HepG2 (cell line): ENCODE measurements around the gene DPP6. TPM values are rescaled to one million over a fixed set of nuclear protein-coding genes. Genes with fewer than 3 reads are reported as not detected.

Experiments
- ATAC-seq: fragments of 200-7000 bp; cut with Tn5 transposase; 3 replicates; pipeline ENCODE4 v1.9.1; 2020; ENCODE audit warnings: mild to moderate bottlenecking, moderate library complexity
- BruUV-seq: library from RNA; stranded (reverse); fragments of 400-500 nt; replicated peaks from 2 replicates; lab custom pipeline; 2021; lab: Mats Ljungman, UMichigan
- CTCF ChIA-PET: fragments of 300-600 bp; formaldehyde crosslinking; extraction: SDS; loops from one replicate; lab custom pipeline; 2021; ENCODE audit warnings: low total read pairs, inconsistent platforms, low intra/inter-chr PET ratio; lab: Yijun Ruan, JAX
- POLR2A ChIA-PET: fragments of 350-600 bp; sonication (Branson Sonifier 250); formaldehyde crosslinking; loops from one replicate; lab custom pipeline; 2020; ENCODE audit warnings: antibody characterized with exemption, inconsistent platforms; lab: Yijun Ruan, JAX
- DNase-seq: peaks from one replicate; pipeline ENCODE4 v3.0.0-alpha.2; 2015; ENCODE audit warnings: low spot score
- FAIRE-seq: peaks from 3 replicates; lab custom pipeline; 2011; peaks lifted over from hg19 to GRCh38; lab: Jason Lieb, UNC
- H2AFZ ChIP-seq: one replicate; pipeline ENCODE4 v1.6.1; 2011; ENCODE audit warnings: low read length, inconsistent platforms
- H3K27ac ChIP-seq: fragments of 300-600 bp; 3 replicates; pipeline ENCODE4 v1.8.0; 2011; ENCODE audit warnings: mixed run types, mild to moderate bottlenecking, mixed read lengths, low read length, inconsistent platforms; ENCODE audit not compliant: insufficient read depth; ENCODE audit errors: extremely low read length
- H3K27me3 ChIP-seq, 2 experiments: fragments of 200-600 bp in 1 of 2; 2 replicates in 1 of 2; 3 replicates in 1 of 2; pipeline versions ENCODE4 v1.6.0 to v1.8.0; 2011; ENCODE audit warnings: low read length in 2 of 2, mild to moderate bottlenecking in 2 of 2, moderate library complexity in 2 of 2, inconsistent platforms in 1 of 2; ENCODE audit not compliant: insufficient read depth in 2 of 2, control insufficient read depth in 1 of 2
- H3K36me3 ChIP-seq, 2 experiments: fragments of 200-600 bp in 1 of 2; replicated peaks in 1 of 2; 2 replicates in 1 of 2; 3 replicates in 1 of 2; pipeline versions ENCODE4 v1.5.1 to v1.8.0; 2011; ENCODE audit warnings: low read length in 2 of 2, inconsistent platforms in 1 of 2; ENCODE audit not compliant: insufficient read depth in 2 of 2, control insufficient read depth in 1 of 2
- H3K4me1 ChIP-seq: 2 replicates; pipeline ENCODE4 v1.5.1; 2012; ENCODE audit warnings: low read length, inconsistent platforms; ENCODE audit not compliant: insufficient read depth
- H3K4me2 ChIP-seq: 2 replicates; pipeline ENCODE4 v1.6.0; 2011; ENCODE audit warnings: low read depth, low read length, inconsistent platforms
- H3K4me3 ChIP-seq, 3 experiments: fragments of 200-600 bp in 1 of 3; sonication (generic), shearing (Covaris generic) in 1 of 3; replicated peaks in 1 of 3; 2 replicates each; pipeline ENCODE4 v1.5.1; 2011 to 2016; ENCODE audit warnings: low read length in 3 of 3, inconsistent platforms in 2 of 3, low read depth in 2 of 3, mild to moderate bottlenecking in 2 of 3, control low read depth in 1 of 3, mixed read lengths in 1 of 3; ENCODE audit not compliant: insufficient read depth in 1 of 3
- H3K79me2 ChIP-seq: one replicate; pipeline ENCODE4 v1.6.1; 2011; ENCODE audit warnings: low read length, inconsistent platforms; ENCODE audit not compliant: insufficient read depth
- H3K9ac ChIP-seq: 2 replicates; pipeline ENCODE4 v1.6.0; 2011; ENCODE audit warnings: mild to moderate bottlenecking, low read depth, low read length, inconsistent platforms; ENCODE audit not compliant: insufficient read depth
- H3K9me3 ChIP-seq: 2 replicates; pipeline ENCODE4 v1.5.1; 2012; ENCODE audit warnings: mild to moderate bottlenecking, low read length
- H4K20me1 ChIP-seq: 2 replicates; pipeline ENCODE4 v1.6.0; 2011; ENCODE audit warnings: inconsistent platforms, mild to moderate bottlenecking, low read length, moderate library complexity; ENCODE audit not compliant: insufficient read depth
- BCL3 ChIP-seq: sonication (generic); formaldehyde crosslinking; IDR thresholded peaks from 2 replicates; pipeline ENCODE4 v1.5.1; 2020; ENCODE audit warnings: mild to moderate bottlenecking, missing genetic modification reagents, moderate library complexity
- EEA1 ChIP-seq: sonication (generic); formaldehyde crosslinking; IDR thresholded peaks from 2 replicates; pipeline ENCODE4 v1.5.1; 2020; ENCODE audit warnings: mild to moderate bottlenecking, missing genetic modification reagents, borderline replicate concordance
- GZF1 ChIP-seq: sonication (generic); formaldehyde crosslinking; IDR thresholded peaks from 2 replicates; pipeline ENCODE4 v1.5.1; 2020; ENCODE audit warnings: mild to moderate bottlenecking, missing genetic modification reagents
- TOE1 ChIP-seq: sonication (generic); formaldehyde crosslinking; IDR thresholded peaks from 2 replicates; pipeline ENCODE4 v1.4.0; 2020; ENCODE audit warnings: mild to moderate bottlenecking, missing genetic modification reagents
- ZFP36 ChIP-seq: fragments of 150-350 bp; IDR thresholded peaks from 2 replicates; pipeline ENCODE4 v1.6.1; 2018; ENCODE audit warnings: borderline replicate concordance, low read length, low read depth; ENCODE audit not compliant: partially characterized antibody
- ZNF782 ChIP-seq: sonication (generic); formaldehyde crosslinking; IDR thresholded peaks from 2 replicates; pipeline ENCODE4 v1.4.0; 2020; ENCODE audit warnings: missing genetic modification reagents, mild to moderate bottlenecking, borderline replicate concordance
- WGBS: methylation state at CpG from one replicate; pipeline ENCODE4 v1.1.6; 2017; ENCODE audit warnings: low lambda C conversion rate; 5-methylcytosine and 5-hydroxymethylcytosine counted together
- in situ Hi-C: cut with HindIII; loops from 2 replicates; pipeline ENCODE4 v1.10.0; 2017; ENCODE audit warnings: low pct_unique_long_range_greater_than_20kb; ENCODE audit not compliant: extremely low pct_ligation_motif_present
- intact Hi-C: fragments of 100-400 bp; cut with micrococcal nuclease; formaldehyde crosslinking; loops from one replicate; pipeline ENCODE4 v1.10.0; 2022; ENCODE audit not compliant: unreplicated experiment
- polyA plus RNA-seq, 8 experiments: library from polyadenylated mRNA; depleted of rRNA in 3 of 8; stranded (reverse) in 7 of 8; unstranded in 1 of 8; fragments of >200 nt; fragmentation: Illumina TruSeq in 4 of 8; extraction: Trizol in 4 of 8; gene quantifications; 2 replicates each; pipeline versions ENCODE4 v1.2.1 to v1.2.3, GENCODE V29; 2011 to 2016; ENCODE audit warnings: low read depth in 4 of 8, missing spikeins in 1 of 8, mixed read lengths in 1 of 8; ENCODE audit not compliant: insufficient read depth in 1 of 8
- total RNA-seq, 5 experiments: library from RNA; depleted of rRNA; stranded (reverse); fragments of >200 nt; fragmentation: Illumina TruSeq; extraction: Trizol; gene quantifications; 2 replicates each; pipeline ENCODE4 v1.2.3, GENCODE V29; 2016; ENCODE audit warnings: low read depth in 1 of 5
- TF ChIP-seq, protein P1 (sequence below): IDR thresholded peaks from 2 replicates; pipeline ENCODE4 v1.6.1; 2016; ENCODE audit warnings: mild to moderate bottlenecking, missing biosample characterization, missing genetic modification reagents
- TF ChIP-seq, protein P2 (sequence below): sonication (generic); formaldehyde crosslinking; IDR thresholded peaks from 2 replicates; pipeline ENCODE4 v1.4.0; 2020; ENCODE audit warnings: missing genetic modification reagents, mild to moderate bottlenecking, borderline replicate concordance

DPP6 gene
- total and polyA plus RNA-seq, 2 of the 13 experiments (the other 11 are each of a cell fraction or from before 2014, with no cell fraction given), result not detected

DNA sequence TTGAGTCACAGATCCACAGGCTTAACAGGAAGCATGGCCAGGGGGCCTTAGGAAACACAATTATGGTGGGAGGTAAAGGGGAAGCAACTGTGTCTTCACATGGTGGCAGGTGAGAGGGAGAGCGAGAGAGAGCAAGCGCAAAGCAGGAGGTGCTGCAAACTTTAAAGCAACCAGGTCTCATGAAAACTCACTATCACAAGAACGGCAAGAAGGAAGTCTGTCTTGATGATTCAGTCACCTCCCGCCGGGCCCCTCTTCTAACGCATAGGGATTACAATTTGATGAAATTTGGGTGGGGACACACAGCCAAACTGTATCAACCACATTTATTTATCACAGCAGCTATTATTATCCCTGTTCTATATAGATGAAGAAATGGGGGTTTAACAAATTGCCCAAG is 201.6 kb downstream of the DPP6 start:
- DNase-seq (no peak), ATAC-seq (no peak), FAIRE-seq (no peak)
- Histone ChIP-seq H3K36me3 (no peaks in the 10 kb centered on the region), H3K4me2 (no peak overlapping the region), H3K9ac (no peak overlapping the region), H3K9me3 (no peaks in the 10 kb centered on the region), H3K27me3 (peaks cover 0 to 5% of the 10 kb centered on the region in 2 experiments; a peak in 2 of 5 replicates), H3K4me3 (no peak overlapping the region), H4K20me1 (no peaks in the 10 kb centered on the region)
- no TSS peak for BruUV-seq
- POLR2A ChIA-PET, result no interaction called here
- TF ChIP-seq ZFP36 (no peak), TOE1 (no peak), GZF1 (CRISPR knock-in tag) (no peak)
- TF ChIP-seq, protein P1, sequence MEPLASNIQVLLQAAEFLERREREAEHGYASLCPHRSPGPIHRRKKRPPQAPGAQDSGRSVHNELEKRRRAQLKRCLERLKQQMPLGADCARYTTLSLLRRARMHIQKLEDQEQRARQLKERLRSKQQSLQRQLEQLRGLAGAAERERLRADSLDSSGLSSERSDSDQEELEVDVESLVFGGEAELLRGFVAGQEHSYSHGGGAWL (CRISPR knock-in tag), result no peak
- TF ChIP-seq, all 625 proteins: peak for 0
- WGBS, result 14% methylated on average over 6 of the region's 6 CpGs
- intact Hi-C loops, result no loop called here
- Histone ChIP-seq H2AFZ (no peak overlapping the region), H3K79me2 (no peaks in the 10 kb centered on the region), H3K27ac (no peak overlapping the region), H3K4me1 (no peaks in the 10 kb centered on the region)
- in situ Hi-C loops, result no loop called here
- CTCF ChIA-PET, result no interaction called here

- no peak for ATAC-seq
- Histone ChIP-seq H3K4me3 (no peak overlapping the region), H3K36me3 (no peaks in the 10 kb centered on the region), H3K79me2 (no peaks in the 10 kb centered on the region), H3K4me2 (no peak overlapping the region), H4K20me1 (no peaks in the 10 kb centered on the region), H3K27me3 (peaks cover 0 to 5% of the 10 kb centered on the region in 2 experiments; a peak in 2 of 5 replicates), H2AFZ (no peak overlapping the region), H3K9ac (no peak overlapping the region), H3K9me3 (no peaks in the 10 kb centered on the region)
- DNase-seq, result no peak
- POLR2A ChIA-PET, result no interaction called here
- CTCF ChIA-PET, result no interaction called here
- FAIRE-seq, result no peak
- in situ Hi-C loops (no loop called here), intact Hi-C loops (no loop called here)
- 1% methylated on average over 7 of the region's 7 CpGs for WGBS
- TF ChIP-seq BCL3 (CRISPR knock-in tag), result no peak
- TF ChIP-seq EEA1 (CRISPR knock-in tag), result no peak
- TF ChIP-seq ZNF782 (CRISPR knock-in tag), result no peak
- TF ChIP-seq, protein P2, sequence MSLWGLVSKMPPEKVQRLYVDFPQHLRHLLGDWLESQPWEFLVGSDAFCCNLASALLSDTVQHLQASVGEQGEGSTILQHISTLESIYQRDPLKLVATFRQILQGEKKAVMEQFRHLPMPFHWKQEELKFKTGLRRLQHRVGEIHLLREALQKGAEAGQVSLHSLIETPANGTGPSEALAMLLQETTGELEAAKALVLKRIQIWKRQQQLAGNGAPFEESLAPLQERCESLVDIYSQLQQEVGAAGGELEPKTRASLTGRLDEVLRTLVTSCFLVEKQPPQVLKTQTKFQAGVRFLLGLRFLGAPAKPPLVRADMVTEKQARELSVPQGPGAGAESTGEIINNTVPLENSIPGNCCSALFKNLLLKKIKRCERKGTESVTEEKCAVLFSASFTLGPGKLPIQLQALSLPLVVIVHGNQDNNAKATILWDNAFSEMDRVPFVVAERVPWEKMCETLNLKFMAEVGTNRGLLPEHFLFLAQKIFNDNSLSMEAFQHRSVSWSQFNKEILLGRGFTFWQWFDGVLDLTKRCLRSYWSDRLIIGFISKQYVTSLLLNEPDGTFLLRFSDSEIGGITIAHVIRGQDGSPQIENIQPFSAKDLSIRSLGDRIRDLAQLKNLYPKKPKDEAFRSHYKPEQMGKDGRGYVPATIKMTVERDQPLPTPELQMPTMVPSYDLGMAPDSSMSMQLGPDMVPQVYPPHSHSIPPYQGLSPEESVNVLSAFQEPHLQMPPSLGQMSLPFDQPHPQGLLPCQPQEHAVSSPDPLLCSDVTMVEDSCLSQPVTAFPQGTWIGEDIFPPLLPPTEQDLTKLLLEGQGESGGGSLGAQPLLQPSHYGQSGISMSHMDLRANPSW (CRISPR knock-in tag), result no peak
- TF ChIP-seq, all 625 proteins: peak for 0
- no TSS peak for BruUV-seq
- no peak overlapping the region for H3K27ac ChIP-seq
- H3K4me1 ChIP-seq, result no peaks in the 10 kb centered on the region
Measured at GRCh38 chr7:154255324-154255723, 203.1 kb downstream of the DPP6 start.
